Upper lobe of left lung (tissue), 6 donors: ENCODE results near the gene SLC26A11. TPM values are rescaled to one million over a fixed set of nuclear protein-coding genes. Genes with fewer than 3 reads are reported as not detected.

Experiments
- ATAC-seq, 2 donors: fragments of 200-7000 bp; cut with Tn5 transposase; one replicate each; pipeline ENCODE4 v1.9.1; 2022; ENCODE audit warnings: mild to moderate bottlenecking in 2 of 2, moderate library complexity in 2 of 2; ENCODE audit not compliant: low FRiP score in 2 of 2
- DNase-seq, 2 donors: peaks; one replicate each; pipeline ENCODE4 v3.0.0-alpha.2; 2019 to 2020
- H3K27ac ChIP-seq, 4 donors: fragments of 200-600 bp; sonication (generic); one replicate each; pipeline ENCODE4 v1.5.1; 2016 to 2019
- H3K27me3 ChIP-seq, 4 donors: fragments of 200-600 bp; sonication (generic); one replicate each; pipeline ENCODE4 v1.5.1; 2017 to 2019
- H3K36me3 ChIP-seq, 4 donors: fragments of 200-600 bp; sonication (generic); one replicate each; pipeline ENCODE4 v1.5.1; 2016 to 2019
- H3K4me1 ChIP-seq, 4 donors: fragments of 200-600 bp; sonication (generic); one replicate each; pipeline ENCODE4 v1.5.1; 2018 to 2019
- H3K4me3 ChIP-seq, 4 donors: fragments of 200-600 bp; sonication (generic); one replicate each; pipeline ENCODE4 v1.5.1; 2017 to 2019; ENCODE audit warnings: mild to moderate bottlenecking in 2 of 4, moderate library complexity in 1 of 4
- H3K9me3 ChIP-seq, 4 donors: fragments of 200-600 bp; sonication (generic); one replicate each; pipeline ENCODE4 v1.5.1; 2018 to 2019
- EP300 ChIP-seq, 4 donors: sonication (generic); formaldehyde crosslinking; IDR thresholded peaks; one replicate each; pipeline ENCODE4 v1.5.1; 2017; ENCODE audit warnings: antibody characterized with exemption in 4 of 4, control low read depth in 2 of 4
- POLR2A ChIP-seq, 4 donors: fragments of 450-650 bp; IDR thresholded peaks; one replicate each; pipeline ENCODE4 v1.5.1; 2016 to 2017; ENCODE audit warnings: antibody characterized with exemption in 4 of 4, mild to moderate bottlenecking in 2 of 4
- POLR2AphosphoS5 ChIP-seq, 2 donors: sonication (generic); formaldehyde crosslinking; IDR thresholded peaks; one replicate each; pipeline ENCODE4 v1.5.1; 2017; ENCODE audit warnings: antibody characterized with exemption in 2 of 2
- WGBS, 2 donors: methylation state at CpG; one replicate each; pipeline ENCODE4 v1.1.5; 2017 to 2018; 5-methylcytosine and 5-hydroxymethylcytosine counted together
- total RNA-seq, 6 donors: library from RNA; depleted of rRNA in 4 of 6; stranded (reverse); fragments of >200 nt in 4 of 6; gene quantifications; one replicate each; pipeline versions ENCODE4 v1.1.0 to v1.2.1, GENCODE V29; 2016 to 2021
- TF ChIP-seq, protein P1 (sequence below), 6 experiments: fragments of 450-650 bp in 4 of 6; fragments of 200-600 bp in 2 of 6; sonication (generic) in 2 of 6; IDR thresholded peaks; one replicate each; pipeline ENCODE4 v1.5.1; 2016 to 2019; ENCODE audit warnings: antibody characterized with exemption in 6 of 6
- donor health status: DM: no; HTN: no; CAD: no; lungs with moderate emphysema.
- donor health status: DM: no; HTN: yes; CAD: no; lungs with severe emphysema.

Gene SLC26A11
- total RNA-seq, 6 donors from 2014 or later = 14.8 to 162 (median 43.1) TPM

DNA sequence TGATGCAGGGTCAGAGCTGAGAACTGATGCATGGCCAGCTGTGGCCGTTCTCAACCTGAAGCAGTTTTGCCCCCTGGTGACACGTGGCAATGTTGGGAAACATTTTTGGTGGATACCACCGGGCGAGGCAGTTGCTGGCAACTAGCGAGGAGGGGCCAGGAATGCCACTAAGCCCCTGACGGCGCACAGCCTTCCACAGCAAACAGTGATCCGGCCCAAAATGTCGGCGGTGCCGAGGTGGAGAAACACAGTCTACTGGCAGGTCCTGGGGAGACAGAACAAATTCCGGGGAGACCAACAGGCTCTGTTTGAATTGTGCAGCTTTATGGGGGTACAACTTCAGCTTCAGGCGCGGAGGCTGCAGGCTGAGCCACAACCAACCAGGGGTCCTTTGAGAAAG is 8.2 kb downstream of the SLC26A11 start:
- ATAC-seq = no peak
- WGBS, 2 donors = 89 to 98% methylated on average over 10 to 14 of the region's 14 CpGs
- Histone ChIP-seq H3K4me3 (no peak overlapping the region), H3K27me3 (no peaks in the 10 kb centered on the region), H3K4me1 (no peaks in the 10 kb centered on the region), H3K27ac (no peak overlapping the region), H3K9me3 (peaks cover 10 to 18% (median 16%) of the 10 kb centered on the region in 4 donors), H3K36me3 (peaks cover 0 to 54% (median 21%) of the 10 kb centered on the region in 4 donors)
- TF ChIP-seq POLR2AphosphoS5 (IDR thresholded peaks at IDR 0.05) = no peak
- TF ChIP-seq EP300 (IDR thresholded peaks at IDR 0.05) = no peak
- no peak for TF ChIP-seq POLR2A (IDR thresholded peaks at IDR 0.05)
- TF ChIP-seq, protein P1, sequence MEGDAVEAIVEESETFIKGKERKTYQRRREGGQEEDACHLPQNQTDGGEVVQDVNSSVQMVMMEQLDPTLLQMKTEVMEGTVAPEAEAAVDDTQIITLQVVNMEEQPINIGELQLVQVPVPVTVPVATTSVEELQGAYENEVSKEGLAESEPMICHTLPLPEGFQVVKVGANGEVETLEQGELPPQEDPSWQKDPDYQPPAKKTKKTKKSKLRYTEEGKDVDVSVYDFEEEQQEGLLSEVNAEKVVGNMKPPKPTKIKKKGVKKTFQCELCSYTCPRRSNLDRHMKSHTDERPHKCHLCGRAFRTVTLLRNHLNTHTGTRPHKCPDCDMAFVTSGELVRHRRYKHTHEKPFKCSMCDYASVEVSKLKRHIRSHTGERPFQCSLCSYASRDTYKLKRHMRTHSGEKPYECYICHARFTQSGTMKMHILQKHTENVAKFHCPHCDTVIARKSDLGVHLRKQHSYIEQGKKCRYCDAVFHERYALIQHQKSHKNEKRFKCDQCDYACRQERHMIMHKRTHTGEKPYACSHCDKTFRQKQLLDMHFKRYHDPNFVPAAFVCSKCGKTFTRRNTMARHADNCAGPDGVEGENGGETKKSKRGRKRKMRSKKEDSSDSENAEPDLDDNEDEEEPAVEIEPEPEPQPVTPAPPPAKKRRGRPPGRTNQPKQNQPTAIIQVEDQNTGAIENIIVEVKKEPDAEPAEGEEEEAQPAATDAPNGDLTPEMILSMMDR (IDR thresholded peaks at IDR 0.05) = no peak
- DNase-seq = no peak

DNA sequence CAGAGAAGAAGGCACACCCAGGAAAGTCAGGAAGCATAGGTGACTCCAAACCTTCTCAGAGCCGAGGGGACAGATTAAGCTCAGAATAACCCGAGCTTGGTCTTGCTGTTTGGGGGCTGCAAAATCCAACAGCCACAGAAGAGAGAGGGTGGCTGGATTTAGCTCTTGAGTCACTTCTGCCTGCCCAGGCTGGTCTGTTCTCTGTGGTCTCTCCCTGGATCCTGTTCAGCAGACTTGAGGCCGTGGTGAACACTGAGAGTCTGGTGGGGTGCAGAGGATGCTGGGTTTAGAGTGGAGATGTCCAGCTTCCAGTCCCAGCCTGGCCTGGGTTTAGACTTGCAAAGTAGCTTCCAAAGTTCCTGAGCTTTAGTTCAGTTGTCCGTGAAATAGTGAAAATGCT is 8.8 kb downstream of the SLC26A11 start:
- ATAC-seq = no peak
- H3K36me3 ChIP-seq = peaks cover 0 to 55% (median 22%) of the 10 kb centered on the region in 4 donors
- 81 to 84% methylated on average over 4 of the region's 4 CpGs for WGBS, 2 donors

DNA sequence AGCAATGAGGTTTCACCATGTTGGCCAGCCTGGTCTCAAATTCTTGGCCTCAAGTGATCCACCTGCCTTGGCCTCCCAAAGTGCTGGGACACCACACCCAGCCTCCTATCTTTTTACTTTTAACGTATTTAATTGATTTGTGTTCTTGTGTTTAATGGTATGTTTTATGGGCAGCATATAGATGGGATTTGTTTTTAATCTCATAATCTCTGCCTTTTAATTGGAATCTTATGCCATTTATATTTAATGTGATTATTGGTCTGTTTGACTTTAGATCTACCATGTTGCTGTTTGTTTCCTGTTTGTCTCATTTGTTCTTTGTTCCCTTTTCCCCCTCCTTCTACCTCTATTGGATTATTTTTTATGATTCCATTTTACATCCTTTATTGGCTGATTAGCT is 12.2 kb downstream of the SLC26A11 start:
- ATAC-seq (no peak), DNase-seq (no peak)
- Histone ChIP-seq H3K4me3 (no peak overlapping the region), H3K27ac (no peak overlapping the region), H3K27me3 (no peaks in the 10 kb centered on the region), H3K36me3 (peaks cover 2 to 73% (median 35%) of the 10 kb centered on the region in 4 donors), H3K9me3 (peaks cover 13 to 21% (median 16%) of the 10 kb centered on the region in 4 donors), H3K4me1 (no peaks in the 10 kb centered on the region)
- 100% methylated on average over 1 of the region's 1 CpG for WGBS, 2 donors
- TF ChIP-seq EP300 (IDR thresholded peaks at IDR 0.05) (no peak), POLR2AphosphoS5 (IDR thresholded peaks at IDR 0.05) (no peak), POLR2A (IDR thresholded peaks at IDR 0.05) (no peak)
- TF ChIP-seq, protein P1 (IDR thresholded peaks at IDR 0.05) = no peak

More for the DNA sequence above, 8.8 kb downstream of the SLC26A11 start:
- TF ChIP-seq POLR2A (IDR thresholded peaks at IDR 0.05) (no peak), EP300 (IDR thresholded peaks at IDR 0.05) (no peak), POLR2AphosphoS5 (IDR thresholded peaks at IDR 0.05) (no peak)
- TF ChIP-seq, protein P1 (IDR thresholded peaks at IDR 0.05) = no peak
- Histone ChIP-seq H3K4me1 (no peaks in the 10 kb centered on the region), H3K9me3 (peaks cover 13 to 21% (median 16%) of the 10 kb centered on the region in 4 donors), H3K4me3 (no peak overlapping the region), H3K27ac (no peak overlapping the region), H3K27me3 (no peaks in the 10 kb centered on the region)
- no peak for DNase-seq

DNA sequence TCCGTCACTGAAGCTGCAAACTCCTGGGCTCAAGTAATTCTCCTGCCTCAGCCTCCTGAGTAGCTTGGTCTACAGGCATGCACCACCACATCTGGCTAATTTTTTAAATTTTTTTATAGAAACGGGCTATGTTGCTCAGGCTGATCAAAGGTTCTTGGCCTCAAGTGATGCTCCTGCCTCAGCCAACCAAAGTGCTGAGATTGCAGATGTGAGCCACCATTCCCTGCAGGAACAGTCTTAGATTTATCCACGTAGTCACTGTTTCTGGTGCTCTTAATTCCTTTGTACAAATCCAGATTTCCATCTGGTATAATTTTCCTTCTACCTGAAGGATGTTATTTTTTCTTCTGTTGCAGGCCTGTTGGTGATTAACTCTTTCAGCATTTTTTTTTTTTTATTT is 13.0 kb downstream of the SLC26A11 start:
- no peak for ATAC-seq
- TF ChIP-seq POLR2A (IDR thresholded peaks at IDR 0.05) (no peak), POLR2AphosphoS5 (IDR thresholded peaks at IDR 0.05) (no peak)
- 100% methylated on average over 3 of the region's 3 CpGs for WGBS, 2 donors

DNA sequence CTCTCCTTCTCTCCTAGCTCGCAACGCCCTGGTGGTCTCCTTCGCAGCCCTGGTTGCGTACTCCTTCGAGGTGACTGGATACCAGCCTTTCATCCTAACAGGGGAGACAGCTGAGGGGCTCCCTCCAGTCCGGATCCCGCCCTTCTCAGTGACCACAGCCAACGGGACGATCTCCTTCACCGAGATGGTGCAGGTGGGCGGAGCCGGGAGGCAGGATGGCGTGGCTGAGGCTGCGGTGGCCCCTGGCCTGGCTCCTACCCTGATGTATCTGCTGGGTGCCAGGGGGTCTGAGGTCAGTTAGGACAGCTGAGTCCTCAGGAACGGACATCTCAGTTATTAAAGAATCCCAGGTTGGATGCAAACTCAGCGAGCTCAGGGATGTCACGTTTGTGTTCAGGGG is 16.7 kb downstream of the SLC26A11 start:
- Histone ChIP-seq H3K36me3 (peaks cover 5 to 75% (median 48%) of the 10 kb centered on the region in 4 donors), H3K27ac (no peak overlapping the region), H3K4me3 (no peak overlapping the region), H3K4me1 (no peaks in the 10 kb centered on the region), H3K9me3 (peaks cover 12 to 19% (median 13%) of the 10 kb centered on the region in 4 donors), H3K27me3 (no peaks in the 10 kb centered on the region)
- ATAC-seq (peak in 1 of 2 donors; percentile 32), DNase-seq (no peak)
- 82 to 89% methylated on average over 12 to 17 of the region's 17 CpGs for WGBS, 2 donors
- TF ChIP-seq, protein P1 (IDR thresholded peaks at IDR 0.05) = no peak
- TF ChIP-seq EP300 (IDR thresholded peaks at IDR 0.05) (no peak), POLR2AphosphoS5 (IDR thresholded peaks at IDR 0.05) (no peak), POLR2A (IDR thresholded peaks at IDR 0.05) (no peak)

More for the DNA sequence above, 13.0 kb downstream of the SLC26A11 start:
- H3K27ac ChIP-seq = no peak overlapping the region
- DNase-seq = no peak
- no peaks in the 10 kb centered on the region for H3K4me1 ChIP-seq
- peaks cover 5 to 73% (median 39%) of the 10 kb centered on the region in 4 donors for H3K36me3 ChIP-seq
- peaks cover 13 to 21% (median 16%) of the 10 kb centered on the region in 4 donors for H3K9me3 ChIP-seq
- H3K27me3 ChIP-seq = no peaks in the 10 kb centered on the region
- H3K4me3 ChIP-seq = no peak overlapping the region
